CD4-positive, alpha-beta T cell treated with Interleukin-21 for 1 hour (primary cell): ENCODE measurements around the gene INPP5D.
"Not testable (repeated sequence)": the region's sequence is repeated elsewhere in the genome, so short reads cannot be mapped to it uniquely, and the experiment has no call there.

Experiments used
- DNase-seq: peaks from one replicate; pipeline ENCODE4 v3.0.0-alpha.2; 2020

The INPP5D gene

DNA sequence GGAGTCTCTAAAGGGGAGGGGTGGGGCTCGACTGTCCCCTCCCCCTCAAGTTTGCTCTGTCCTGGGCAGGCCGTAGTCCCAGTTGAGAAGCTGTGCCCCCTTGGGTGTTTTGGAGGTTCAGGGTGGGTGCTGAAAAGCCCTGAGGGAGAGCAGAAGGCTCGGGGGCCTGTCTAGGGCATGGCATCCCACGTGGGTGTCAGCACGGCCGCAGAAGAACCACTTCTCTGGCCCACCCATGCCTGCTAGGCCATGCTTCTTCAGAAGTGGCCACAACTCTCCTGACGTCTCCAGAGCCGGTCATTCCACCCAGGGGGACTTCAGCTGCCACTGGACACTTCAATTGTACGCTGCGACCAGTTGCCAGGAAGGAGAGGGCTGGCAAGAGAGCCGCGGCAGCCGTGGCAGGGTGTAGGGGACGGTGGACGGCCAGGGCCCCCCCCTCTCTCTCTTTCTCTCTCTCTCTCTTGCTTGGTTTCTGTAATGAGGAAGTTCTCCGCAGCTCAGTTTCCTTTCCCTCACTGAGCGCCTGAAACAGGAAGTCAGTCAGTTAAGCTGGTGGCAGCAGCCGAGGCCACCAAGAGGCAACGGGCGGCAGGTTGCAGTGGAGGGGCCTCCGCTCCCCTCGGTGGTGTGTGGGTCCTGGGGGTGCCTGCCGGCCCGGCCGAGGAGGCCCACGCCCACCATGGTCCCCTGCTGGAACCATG lies at the start of gene INPP5D:
INPP5D (plus strand) TSS at position 546 of the 704 bp plus-strand sequence; CDS start at position 683, 137 bp downstream.
- peak; percentile 86 for DNase-seq

DNA sequence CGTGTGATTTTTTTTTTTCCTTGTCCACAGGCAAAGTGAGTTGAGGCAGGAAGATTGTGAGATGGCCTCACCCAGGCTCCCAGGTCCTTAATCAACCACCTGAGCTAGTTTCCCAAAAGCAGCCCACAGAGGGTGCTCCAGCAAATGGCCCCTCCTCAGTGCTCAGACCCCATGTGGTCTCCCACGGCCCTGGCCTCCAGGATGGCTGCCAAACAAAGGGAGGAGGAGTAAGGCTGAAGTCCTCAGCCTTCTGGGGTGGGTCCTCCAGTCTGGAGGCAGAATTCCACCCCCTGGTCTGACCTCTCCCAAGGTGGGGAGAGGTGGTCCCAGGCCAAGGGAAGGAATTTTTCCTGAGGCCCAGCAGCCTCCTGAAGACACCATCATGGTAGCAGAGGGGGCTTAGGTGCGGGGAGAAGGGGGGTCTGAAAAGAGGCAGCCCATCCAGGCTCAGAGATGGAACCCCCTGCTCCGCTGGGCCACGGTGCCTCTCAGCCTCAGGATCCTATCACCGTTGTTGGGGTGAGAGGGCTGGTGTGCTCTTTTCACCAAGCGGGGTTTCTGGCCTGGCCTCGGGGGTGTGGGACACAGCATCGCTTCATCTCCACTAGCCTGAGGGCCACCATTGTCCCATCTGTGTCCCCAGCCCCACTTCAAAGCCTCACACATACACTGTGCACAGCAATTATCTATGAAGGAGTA lies 49.4 kb upstream of the INPP5D start:
- DNase-seq: no peak

DNA sequence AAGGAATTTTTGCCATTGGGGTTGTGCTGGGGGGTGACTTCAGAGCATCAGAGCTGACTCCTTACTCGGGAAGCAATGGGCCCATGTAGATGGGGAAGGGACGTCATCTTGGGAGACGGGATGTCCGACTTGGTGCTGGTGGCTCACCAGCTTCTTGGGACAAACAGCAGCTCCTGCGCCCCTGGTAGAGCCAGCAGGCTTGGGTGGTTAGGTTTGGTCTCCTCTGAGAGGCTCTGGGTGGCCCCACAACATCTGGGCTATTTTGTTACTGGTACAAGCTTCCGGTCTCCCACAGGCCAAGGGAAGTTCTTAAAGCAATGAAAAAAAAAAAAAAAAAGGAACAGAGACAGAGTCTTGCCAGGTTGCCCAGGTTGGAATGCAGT lies 48.9 kb upstream of the INPP5D start:
- no peak for DNase-seq

GRCh38 chr2:233011702-233012131 lies 48.4 kb upstream of the INPP5D start:
- DNase-seq: no peak

DNA sequence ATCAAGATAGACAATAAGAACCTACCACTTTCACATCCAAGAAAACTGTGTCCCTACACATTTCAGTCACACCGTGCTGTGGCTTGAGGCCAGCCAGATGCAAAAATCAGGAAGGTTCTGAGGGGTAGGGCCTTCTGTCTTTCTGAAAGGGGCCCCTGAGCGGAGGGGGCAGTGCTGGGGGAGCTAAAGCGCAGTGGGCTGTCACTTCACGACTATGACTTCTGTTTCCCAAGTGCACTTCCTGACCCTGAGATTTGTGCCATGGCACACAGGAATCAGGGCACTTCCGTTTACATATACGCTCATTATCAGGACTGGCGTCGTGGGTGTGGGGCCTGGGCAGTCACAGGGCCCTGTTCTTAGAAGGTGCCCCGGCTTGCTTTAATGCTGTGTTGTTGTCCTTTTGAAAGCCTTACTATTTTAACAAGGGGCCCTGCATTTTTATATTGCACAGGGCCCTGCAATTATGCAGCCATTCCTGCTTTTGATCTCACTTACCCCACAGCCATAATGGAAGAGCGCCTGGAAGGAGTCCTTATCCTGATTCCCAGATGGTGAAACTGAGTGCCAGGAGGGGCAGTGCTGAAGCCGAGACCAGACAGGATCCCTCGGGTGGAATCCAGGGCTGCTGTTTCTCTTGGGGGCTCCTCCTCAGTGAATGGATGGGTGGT lies 47.7 kb upstream of the INPP5D start:
- no peak for DNase-seq

DNA sequence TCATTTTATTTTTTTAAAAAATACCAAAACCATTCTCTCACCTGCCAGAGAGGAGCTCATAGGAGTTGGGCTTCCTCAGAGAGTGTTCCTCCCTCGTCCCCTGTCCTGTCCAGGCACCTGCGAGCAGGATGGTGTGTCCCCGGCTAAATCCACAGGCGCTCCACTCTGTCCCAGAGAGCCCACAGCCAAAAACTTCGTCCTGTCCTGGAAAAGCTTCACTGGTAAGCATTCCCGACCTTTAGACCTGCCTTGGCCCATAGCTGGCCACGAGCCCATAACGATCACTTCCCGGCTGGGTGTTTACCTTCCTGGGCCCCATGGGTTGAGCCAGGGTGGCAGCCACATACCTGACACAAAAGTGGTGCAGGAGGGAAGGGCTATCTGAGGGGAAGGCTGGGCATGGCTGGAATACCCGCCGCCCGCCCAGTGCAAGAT lies 47.1 kb upstream of the INPP5D start, which contains the start of gene NGEF:
NGEF (minus strand) TSS at position 230 of the 435 bp plus-strand sequence. CDS start 38,366 bp downstream, outside the sequence.
- DNase-seq: no peak

DNA sequence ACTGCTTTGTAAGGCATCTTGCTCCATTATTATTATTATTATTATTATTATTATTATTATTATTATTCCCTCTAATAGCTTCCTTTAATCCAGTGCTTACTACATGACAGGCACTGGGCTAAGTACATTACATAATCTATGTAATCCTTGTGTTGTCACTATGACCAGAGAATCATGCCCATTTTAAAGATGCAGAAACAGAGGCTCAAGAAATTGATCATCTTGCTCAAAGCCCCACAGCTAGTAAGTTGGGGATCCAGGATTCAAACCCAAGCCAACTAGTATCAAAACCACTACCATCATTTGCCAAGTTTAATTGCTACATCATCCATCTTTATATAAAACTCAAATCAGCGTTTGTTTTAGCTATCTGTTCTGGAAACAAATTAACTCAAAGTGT lies 46.5 kb upstream of the INPP5D start:
- DNase-seq: no peak

DNA sequence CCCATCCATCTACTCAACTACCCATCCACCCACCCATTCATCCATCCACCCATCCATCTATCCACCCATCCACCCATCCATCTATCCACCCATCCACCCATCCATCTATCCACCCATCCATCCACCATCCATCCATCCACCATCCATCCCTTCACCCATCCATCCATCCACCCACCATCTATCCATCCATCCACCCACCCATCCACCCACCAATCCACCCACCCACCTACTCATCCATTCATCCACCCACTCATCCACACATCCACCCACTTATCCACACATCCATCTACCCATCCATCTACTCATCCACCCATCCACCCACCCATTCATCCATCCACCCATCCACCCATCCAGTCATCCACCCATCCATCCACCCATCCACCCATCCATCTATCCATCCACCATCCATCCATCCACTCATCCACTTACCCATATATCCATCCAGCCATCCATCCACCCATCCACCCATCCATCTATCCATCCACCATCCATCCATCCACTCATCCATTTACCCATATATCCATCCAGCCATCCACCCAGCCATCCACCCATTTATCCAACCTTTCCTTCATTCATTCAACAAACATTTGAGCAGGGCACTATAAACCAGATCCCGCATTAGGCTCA lies 45.0 kb upstream of the INPP5D start:
- DNase-seq: no peak

- no peak for DNase-seq
These were observed 42.2 kb upstream of the INPP5D start for GRCh38 chr2:233017947-233018346.

GRCh38 chr2:233019610-233020009 lies 40.5 kb upstream of the INPP5D start:
- DNase-seq: not testable (repeated sequence)

GRCh38 chr2:233020454-233020853 lies 39.7 kb upstream of the INPP5D start:
- no peak for DNase-seq

- no peak for DNase-seq
These were observed 38.4 kb upstream of the INPP5D start for GRCh38 chr2:233021771-233022170.

- DNase-seq: no peak
These were observed 37.6 kb upstream of the INPP5D start for GRCh38 chr2:233022561-233022960.

DNA sequence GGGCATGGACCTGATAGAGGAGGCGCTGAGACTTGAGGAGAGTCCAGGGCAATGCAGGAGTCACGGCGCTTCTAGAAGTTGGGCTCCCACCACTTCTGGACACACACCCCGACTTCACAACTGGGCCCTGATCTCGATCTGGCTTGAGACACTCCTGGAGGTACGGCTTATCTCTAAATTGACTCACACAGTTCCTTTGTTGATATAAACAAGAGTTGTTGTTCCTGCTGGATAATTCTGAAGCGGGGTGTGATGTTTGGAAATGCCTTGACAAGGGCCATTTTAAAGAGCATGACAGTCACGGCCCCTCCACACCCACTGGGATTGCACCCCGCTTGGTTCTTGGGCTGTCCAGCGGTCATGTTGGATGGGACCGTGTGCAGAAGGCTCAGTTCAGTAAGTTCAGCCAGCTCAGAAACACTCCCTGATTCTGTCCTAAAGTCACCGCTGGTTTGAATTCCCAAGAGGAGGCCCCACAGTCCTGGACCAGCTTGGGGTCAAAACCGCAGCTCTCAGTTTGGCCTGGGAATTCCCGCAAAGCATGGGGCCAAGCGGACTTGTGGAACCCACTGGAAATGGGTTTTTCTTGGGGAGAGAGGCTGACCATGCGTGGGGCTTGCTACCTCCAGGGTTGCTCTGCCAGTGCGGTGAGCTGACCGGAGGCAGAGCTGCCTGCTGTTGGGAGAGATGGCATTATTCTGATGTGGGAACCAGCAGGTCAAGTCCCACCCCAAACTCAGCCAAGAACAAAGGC lies 37.0 kb upstream of the INPP5D start:
- no peak for DNase-seq

- no peak for DNase-seq
These were observed 36.3 kb upstream of the INPP5D start for GRCh38 chr2:233023761-233024410.

GRCh38 chr2:233025706-233026105 lies 34.4 kb upstream of the INPP5D start:
- no peak for DNase-seq

DNA sequence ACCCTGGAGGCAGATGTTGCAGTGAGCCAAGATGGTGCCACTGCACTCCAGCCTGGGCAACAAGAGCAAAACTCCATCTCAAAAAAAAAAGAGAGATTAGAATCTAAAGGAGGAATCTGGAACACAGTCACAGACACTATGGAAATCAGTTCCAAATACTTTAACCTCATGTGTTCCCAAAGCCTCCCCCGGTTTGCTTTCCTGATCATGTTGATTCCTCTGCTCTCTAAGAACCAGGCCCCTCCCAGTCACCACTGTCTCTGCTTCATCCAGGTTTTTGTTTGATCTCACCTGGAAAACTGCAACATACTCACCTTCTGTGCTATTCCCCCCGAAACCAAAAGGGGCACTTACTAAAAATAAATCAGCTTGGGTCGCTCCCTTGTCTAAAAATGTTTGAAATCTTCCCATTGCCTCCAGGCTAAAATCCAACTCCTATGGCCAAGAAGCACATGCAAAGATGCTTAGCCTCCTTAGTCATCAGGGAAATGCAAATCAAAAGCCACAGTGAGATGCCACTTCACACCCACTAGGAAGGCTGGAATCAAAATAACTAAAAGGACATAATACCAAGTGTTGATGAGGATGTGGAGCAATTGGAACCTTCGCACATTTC lies 33.8 kb upstream of the INPP5D start:
- DNase-seq: no peak

DNA sequence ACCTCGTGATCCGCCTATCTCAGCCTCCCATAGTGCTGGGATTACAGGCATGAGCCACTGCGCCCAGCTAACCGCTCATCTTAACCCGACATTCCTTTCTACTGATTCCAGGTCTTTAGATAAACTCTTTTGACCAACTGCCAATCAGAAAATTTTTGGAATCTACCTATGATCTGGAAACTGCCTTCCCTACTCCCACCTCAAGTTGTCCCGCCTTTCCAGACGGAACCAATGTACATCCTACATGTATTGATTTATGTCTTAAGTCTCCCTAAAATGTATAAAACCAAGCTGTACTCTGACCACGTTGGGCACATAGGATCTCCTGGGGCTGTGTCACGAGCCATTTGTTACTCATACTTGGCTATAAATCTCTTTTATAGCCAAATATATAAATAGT lies 30.8 kb upstream of the INPP5D start:
- DNase-seq: no peak

DNA sequence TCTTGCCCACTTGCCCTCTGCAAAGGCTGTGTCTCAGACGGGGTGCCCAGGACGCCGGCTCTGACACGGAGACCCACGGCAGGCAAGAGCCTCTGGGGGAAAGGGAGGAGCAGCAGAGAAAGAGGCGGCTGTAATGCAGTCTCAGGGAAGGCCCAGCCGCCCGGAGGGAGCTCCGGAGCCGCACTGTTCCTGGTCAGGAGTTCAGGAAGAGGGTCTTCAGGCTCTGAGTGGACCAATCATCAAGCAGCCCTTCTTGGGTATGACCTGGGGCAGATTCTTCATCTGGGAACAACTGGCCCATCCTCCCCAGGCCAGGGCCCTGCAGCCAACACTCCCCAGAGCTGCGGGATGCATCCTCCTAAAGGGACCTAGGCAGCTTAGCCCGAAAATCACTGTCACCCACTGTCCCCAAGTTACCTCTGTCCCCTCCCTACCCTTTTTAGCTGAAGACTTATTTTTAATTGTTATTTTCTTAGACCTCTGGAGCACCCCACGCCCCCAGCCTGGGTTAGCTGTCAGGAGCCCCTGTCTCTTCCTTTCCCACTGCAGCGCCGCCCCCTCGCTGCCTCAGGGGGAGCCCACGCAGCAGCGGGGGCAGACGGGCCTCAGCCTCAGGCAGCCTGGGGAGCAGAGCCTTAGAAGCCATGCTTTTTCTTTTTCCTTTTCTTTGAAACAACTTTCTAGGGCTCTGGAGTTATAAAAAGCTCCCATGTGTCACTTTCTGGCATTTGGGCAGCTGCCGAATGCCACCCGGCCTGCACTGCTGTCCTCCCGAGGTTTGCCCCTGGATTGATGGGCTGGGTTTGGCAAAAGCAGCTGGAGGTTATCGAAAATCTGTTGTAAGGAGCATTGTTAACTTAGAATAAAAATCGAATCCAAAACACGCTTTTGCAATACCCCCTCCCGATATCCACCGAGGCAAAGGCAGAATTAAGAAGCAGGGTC lies 28.3 kb upstream of the INPP5D start:
- DNase-seq: no peak
